HEK293 (cell line): Measurements from ENCODE around the gene USE1.

Experiments used
- IKZF3 ChIP-seq: fragments of 450-650 bp; IDR thresholded peaks from 2 replicates; pipeline ENCODE4 v1.5.0; 2018; ENCODE audit warnings: missing biosample characterization, mild to moderate bottlenecking, missing genetic modification characterization, moderate library complexity
- KLF10 ChIP-seq: fragments of 450-650 bp; IDR thresholded peaks from 2 replicates; pipeline ENCODE4 v1.5.1; 2018; ENCODE audit warnings: missing biosample characterization, mild to moderate bottlenecking, missing genetic modification characterization
- KLF7 ChIP-seq: fragments of 450-650 bp; formaldehyde crosslinking; IDR thresholded peaks from 2 replicates; pipeline ENCODE4 v1.5.1; 2016; ENCODE audit warnings: missing biosample characterization, missing genetic modification characterization, borderline replicate concordance
- KLF9 ChIP-seq: fragments of 450-650 bp; formaldehyde crosslinking; IDR thresholded peaks from 2 replicates; pipeline ENCODE4 v1.5.1; 2016; ENCODE audit warnings: missing biosample characterization, missing genetic modification characterization, low read depth
- YY2 ChIP-seq: fragments of 450-650 bp; formaldehyde crosslinking; IDR thresholded peaks from 2 replicates; pipeline ENCODE4 v1.5.1; 2016; ENCODE audit warnings: missing biosample characterization, missing genetic modification characterization
- ZEB2 ChIP-seq: fragments of 450-650 bp; formaldehyde crosslinking; IDR thresholded peaks from 2 replicates; pipeline ENCODE4 v1.5.1; 2016; ENCODE audit warnings: missing biosample characterization, missing genetic modification characterization
- ZFP3 ChIP-seq: fragments of 450-650 bp; formaldehyde crosslinking; IDR thresholded peaks from 2 replicates; pipeline ENCODE4 v1.5.1; 2016; ENCODE audit warnings: low read depth, missing biosample characterization, missing genetic modification characterization
- ZNF175 ChIP-seq: fragments of 450-650 bp; formaldehyde crosslinking; IDR thresholded peaks from 2 replicates; pipeline ENCODE4 v1.5.1; 2016; ENCODE audit warnings: missing biosample characterization, missing genetic modification characterization
- ZNF223 ChIP-seq: fragments of 450-650 bp; formaldehyde crosslinking; IDR thresholded peaks from 2 replicates; pipeline ENCODE4 v1.5.1; 2016; ENCODE audit warnings: missing biosample characterization, missing genetic modification characterization
- ZNF404 ChIP-seq: fragments of 450-650 bp; formaldehyde crosslinking; IDR thresholded peaks from 2 replicates; pipeline ENCODE4 v1.5.1; 2017; ENCODE audit warnings: missing biosample characterization, missing genetic modification characterization
- ZNF501 ChIP-seq: fragments of 450-650 bp; formaldehyde crosslinking; IDR thresholded peaks from 2 replicates; pipeline ENCODE4 v1.5.1; 2016; ENCODE audit warnings: missing biosample characterization, missing genetic modification characterization
- ZNF621 ChIP-seq: fragments of 450-650 bp; formaldehyde crosslinking; IDR thresholded peaks from 2 replicates; pipeline ENCODE4 v1.5.1; 2017; ENCODE audit warnings: missing biosample characterization, missing genetic modification characterization
- ZNF626 ChIP-seq: fragments of 450-650 bp; sonication (Bioruptor Pico); formaldehyde crosslinking; IDR thresholded peaks from 2 replicates; pipeline ENCODE4 v1.5.1; 2018; ENCODE audit warnings: missing biosample characterization, missing genetic modification characterization, inconsistent platforms
- ZNF629 ChIP-seq: fragments of 450-650 bp; formaldehyde crosslinking; IDR thresholded peaks from 2 replicates; pipeline ENCODE4 v1.5.1; 2017; ENCODE audit warnings: missing biosample characterization, missing genetic modification characterization
- ZNF830 ChIP-seq: fragments of 450-650 bp; IDR thresholded peaks from 2 replicates; pipeline ENCODE4 v1.5.0; 2018; ENCODE audit warnings: missing biosample characterization, missing genetic modification characterization, low read depth, mild to moderate bottlenecking, moderate library complexity
- ZSCAN30 ChIP-seq: fragments of 450-650 bp; IDR thresholded peaks from 2 replicates; pipeline ENCODE4 v1.5.1; 2018; ENCODE audit warnings: missing biosample characterization, mild to moderate bottlenecking, missing genetic modification characterization, moderate library complexity
- ZXDB ChIP-seq: fragments of 450-650 bp; formaldehyde crosslinking; IDR thresholded peaks from 2 replicates; pipeline ENCODE4 v1.5.1; 2016; ENCODE audit warnings: missing biosample characterization, missing genetic modification characterization
- TF ChIP-seq, protein P1 (sequence below): fragments of 450-650 bp; formaldehyde crosslinking; IDR thresholded peaks from 2 replicates; pipeline ENCODE4 v1.5.1; 2016; ENCODE audit warnings: missing biosample characterization, missing genetic modification characterization, borderline replicate concordance
- TF ChIP-seq, protein P2 (sequence below): fragments of 450-650 bp; formaldehyde crosslinking; IDR thresholded peaks from 2 replicates; pipeline ENCODE4 v1.5.1; 2016; ENCODE audit warnings: missing biosample characterization, missing genetic modification characterization
- TF ChIP-seq, protein P3 (sequence below): fragments of 450-650 bp; formaldehyde crosslinking; conservative IDR thresholded peaks from 2 replicates; pipeline ENCODE4 v1.5.1; 2016; ENCODE audit warnings: low read depth, missing biosample characterization, missing genetic modification characterization
- TF ChIP-seq, protein P4 (sequence below): fragments of 450-650 bp; formaldehyde crosslinking; IDR thresholded peaks from 2 replicates; pipeline ENCODE4 v1.5.1; 2016; ENCODE audit warnings: missing biosample characterization, missing genetic modification characterization
- TF ChIP-seq, protein P5 (sequence below): fragments of 450-650 bp; formaldehyde crosslinking; IDR thresholded peaks from 2 replicates; pipeline ENCODE4 v1.5.1; 2016; ENCODE audit warnings: missing biosample characterization, missing genetic modification characterization

USE1 gene

DNA sequence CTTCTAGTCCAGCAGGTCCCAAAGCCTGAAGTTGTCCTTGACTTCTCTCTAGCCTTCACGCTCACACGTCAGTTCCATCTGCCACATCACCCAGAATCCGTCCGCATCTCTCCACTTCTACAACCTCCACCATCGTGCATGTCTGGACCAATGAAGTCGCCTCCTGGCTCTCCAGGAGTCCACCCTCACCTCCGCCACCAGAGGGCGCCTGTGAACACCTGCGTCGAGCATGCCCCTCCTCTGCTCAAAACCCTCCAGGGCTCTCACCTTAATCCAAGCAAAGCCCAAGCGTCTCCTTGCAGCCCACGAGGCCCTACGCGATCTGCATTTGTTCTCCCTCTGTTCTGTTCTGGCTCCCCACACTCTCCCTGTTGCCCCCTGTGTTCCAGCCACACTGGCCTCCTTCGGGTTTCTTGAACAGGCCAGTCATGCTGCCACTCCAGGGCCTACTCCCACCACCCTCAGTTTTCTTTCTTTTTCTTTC is 45.7 kb downstream of the USE1 start (continued):
- TF ChIP-seq, protein P1, sequence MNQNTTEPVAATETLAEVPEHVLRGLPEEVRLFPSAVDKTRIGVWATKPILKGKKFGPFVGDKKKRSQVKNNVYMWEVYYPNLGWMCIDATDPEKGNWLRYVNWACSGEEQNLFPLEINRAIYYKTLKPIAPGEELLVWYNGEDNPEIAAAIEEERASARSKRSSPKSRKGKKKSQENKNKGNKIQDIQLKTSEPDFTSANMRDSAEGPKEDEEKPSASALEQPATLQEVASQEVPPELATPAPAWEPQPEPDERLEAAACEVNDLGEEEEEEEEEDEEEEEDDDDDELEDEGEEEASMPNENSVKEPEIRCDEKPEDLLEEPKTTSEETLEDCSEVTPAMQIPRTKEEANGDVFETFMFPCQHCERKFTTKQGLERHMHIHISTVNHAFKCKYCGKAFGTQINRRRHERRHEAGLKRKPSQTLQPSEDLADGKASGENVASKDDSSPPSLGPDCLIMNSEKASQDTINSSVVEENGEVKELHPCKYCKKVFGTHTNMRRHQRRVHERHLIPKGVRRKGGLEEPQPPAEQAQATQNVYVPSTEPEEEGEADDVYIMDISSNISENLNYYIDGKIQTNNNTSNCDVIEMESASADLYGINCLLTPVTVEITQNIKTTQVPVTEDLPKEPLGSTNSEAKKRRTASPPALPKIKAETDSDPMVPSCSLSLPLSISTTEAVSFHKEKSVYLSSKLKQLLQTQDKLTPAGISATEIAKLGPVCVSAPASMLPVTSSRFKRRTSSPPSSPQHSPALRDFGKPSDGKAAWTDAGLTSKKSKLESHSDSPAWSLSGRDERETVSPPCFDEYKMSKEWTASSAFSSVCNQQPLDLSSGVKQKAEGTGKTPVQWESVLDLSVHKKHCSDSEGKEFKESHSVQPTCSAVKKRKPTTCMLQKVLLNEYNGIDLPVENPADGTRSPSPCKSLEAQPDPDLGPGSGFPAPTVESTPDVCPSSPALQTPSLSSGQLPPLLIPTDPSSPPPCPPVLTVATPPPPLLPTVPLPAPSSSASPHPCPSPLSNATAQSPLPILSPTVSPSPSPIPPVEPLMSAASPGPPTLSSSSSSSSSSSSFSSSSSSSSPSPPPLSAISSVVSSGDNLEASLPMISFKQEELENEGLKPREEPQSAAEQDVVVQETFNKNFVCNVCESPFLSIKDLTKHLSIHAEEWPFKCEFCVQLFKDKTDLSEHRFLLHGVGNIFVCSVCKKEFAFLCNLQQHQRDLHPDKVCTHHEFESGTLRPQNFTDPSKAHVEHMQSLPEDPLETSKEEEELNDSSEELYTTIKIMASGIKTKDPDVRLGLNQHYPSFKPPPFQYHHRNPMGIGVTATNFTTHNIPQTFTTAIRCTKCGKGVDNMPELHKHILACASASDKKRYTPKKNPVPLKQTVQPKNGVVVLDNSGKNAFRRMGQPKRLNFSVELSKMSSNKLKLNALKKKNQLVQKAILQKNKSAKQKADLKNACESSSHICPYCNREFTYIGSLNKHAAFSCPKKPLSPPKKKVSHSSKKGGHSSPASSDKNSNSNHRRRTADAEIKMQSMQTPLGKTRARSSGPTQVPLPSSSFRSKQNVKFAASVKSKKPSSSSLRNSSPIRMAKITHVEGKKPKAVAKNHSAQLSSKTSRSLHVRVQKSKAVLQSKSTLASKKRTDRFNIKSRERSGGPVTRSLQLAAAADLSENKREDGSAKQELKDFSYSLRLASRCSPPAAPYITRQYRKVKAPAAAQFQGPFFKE (tag by site-specific recombination) = no peak
- no peak for TF ChIP-seq ZNF621 (tag by site-specific recombination)
- TF ChIP-seq ZEB2 (tag by site-specific recombination) = peak; percentile 69
- TF ChIP-seq ZNF629 = peak; percentile 49; the same call in 1 of the 2 replicates
- no peak for TF ChIP-seq KLF10
- TF ChIP-seq ZNF404 (tag by site-specific recombination) = no peak
- TF ChIP-seq ZNF175 (tag by site-specific recombination) = no peak
- peak; percentile 26; the same call in 1 of the 2 replicates for TF ChIP-seq ZXDB (tag by site-specific recombination)
- TF ChIP-seq ZNF830 (tag by site-specific recombination) = no peak
- no peak for TF ChIP-seq KLF7 (tag by site-specific recombination)
- no peak for TF ChIP-seq ZSCAN30
- TF ChIP-seq, protein P2, sequence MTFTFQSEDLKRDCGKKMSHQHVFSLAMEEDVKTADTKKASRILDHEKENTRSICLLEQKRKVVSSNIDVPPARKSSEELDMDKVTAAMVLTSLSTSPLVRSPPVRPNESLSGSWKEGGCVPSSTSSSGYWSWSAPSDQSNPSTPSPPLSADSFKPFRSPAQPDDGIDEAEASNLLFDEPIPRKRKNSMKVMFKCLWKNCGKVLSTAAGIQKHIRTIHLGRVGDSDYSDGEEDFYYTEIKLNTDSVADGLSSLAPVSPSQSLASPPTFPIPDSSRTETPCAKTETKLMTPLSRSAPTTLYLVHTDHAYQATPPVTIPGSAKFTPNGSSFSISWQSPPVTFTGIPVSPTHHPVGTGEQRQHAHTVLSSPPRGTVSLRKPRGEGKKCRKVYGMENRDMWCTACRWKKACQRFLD (tag by site-specific recombination) = no peak
- TF ChIP-seq, protein P3, sequence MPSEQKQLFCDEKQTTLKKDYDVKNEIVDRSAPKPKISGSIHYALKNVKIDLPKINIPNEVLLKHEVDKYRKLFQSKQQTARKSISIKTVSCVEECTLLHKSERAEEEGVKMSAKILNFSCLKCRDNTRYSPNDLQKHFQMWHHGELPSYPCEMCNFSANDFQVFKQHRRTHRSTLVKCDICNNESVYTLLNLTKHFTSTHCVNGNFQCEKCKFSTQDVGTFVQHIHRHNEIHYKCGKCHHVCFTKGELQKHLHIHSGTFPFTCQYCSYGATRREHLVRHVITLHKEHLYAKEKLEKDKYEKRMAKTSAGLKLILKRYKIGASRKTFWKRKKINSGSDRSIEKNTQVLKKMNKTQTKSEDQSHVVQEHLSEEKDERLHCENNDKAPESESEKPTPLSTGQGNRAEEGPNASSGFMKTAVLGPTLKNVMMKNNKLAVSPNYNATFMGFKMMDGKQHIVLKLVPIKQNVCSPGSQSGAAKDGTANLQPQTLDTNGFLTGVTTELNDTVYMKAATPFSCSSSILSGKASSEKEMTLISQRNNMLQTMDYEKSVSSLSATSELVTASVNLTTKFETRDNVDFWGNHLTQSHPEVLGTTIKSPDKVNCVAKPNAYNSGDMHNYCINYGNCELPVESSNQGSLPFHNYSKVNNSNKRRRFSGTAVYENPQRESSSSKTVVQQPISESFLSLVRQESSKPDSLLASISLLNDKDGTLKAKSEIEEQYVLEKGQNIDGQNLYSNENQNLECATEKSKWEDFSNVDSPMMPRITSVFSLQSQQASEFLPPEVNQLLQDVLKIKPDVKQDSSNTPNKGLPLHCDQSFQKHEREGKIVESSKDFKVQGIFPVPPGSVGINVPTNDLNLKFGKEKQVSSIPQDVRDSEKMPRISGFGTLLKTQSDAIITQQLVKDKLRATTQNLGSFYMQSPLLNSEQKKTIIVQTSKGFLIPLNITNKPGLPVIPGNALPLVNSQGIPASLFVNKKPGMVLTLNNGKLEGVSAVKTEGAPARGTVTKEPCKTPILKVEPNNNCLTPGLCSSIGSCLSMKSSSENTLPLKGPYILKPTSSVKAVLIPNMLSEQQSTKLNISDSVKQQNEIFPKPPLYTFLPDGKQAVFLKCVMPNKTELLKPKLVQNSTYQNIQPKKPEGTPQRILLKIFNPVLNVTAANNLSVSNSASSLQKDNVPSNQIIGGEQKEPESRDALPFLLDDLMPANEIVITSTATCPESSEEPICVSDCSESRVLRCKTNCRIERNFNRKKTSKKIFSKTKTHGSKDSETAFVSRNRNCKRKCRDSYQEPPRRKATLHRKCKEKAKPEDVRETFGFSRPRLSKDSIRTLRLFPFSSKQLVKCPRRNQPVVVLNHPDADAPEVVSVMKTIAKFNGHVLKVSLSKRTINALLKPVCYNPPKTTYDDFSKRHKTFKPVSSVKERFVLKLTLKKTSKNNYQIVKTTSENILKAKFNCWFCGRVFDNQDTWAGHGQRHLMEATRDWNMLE (tag by site-specific recombination) = no peak
- TF ChIP-seq ZNF626 (tag by site-specific recombination) = no peak
- no peak for TF ChIP-seq YY2 (tag by site-specific recombination)
- TF ChIP-seq ZNF501 = no peak
- TF ChIP-seq ZNF223 (tag by site-specific recombination) = no peak
- no peak for TF ChIP-seq IKZF3
- TF ChIP-seq ZFP3 (tag by site-specific recombination) = no peak
- TF ChIP-seq, protein P4, sequence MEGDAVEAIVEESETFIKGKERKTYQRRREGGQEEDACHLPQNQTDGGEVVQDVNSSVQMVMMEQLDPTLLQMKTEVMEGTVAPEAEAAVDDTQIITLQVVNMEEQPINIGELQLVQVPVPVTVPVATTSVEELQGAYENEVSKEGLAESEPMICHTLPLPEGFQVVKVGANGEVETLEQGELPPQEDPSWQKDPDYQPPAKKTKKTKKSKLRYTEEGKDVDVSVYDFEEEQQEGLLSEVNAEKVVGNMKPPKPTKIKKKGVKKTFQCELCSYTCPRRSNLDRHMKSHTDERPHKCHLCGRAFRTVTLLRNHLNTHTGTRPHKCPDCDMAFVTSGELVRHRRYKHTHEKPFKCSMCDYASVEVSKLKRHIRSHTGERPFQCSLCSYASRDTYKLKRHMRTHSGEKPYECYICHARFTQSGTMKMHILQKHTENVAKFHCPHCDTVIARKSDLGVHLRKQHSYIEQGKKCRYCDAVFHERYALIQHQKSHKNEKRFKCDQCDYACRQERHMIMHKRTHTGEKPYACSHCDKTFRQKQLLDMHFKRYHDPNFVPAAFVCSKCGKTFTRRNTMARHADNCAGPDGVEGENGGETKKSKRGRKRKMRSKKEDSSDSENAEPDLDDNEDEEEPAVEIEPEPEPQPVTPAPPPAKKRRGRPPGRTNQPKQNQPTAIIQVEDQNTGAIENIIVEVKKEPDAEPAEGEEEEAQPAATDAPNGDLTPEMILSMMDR (tag by site-specific recombination) = peak; percentile 96
- TF ChIP-seq, protein P5, sequence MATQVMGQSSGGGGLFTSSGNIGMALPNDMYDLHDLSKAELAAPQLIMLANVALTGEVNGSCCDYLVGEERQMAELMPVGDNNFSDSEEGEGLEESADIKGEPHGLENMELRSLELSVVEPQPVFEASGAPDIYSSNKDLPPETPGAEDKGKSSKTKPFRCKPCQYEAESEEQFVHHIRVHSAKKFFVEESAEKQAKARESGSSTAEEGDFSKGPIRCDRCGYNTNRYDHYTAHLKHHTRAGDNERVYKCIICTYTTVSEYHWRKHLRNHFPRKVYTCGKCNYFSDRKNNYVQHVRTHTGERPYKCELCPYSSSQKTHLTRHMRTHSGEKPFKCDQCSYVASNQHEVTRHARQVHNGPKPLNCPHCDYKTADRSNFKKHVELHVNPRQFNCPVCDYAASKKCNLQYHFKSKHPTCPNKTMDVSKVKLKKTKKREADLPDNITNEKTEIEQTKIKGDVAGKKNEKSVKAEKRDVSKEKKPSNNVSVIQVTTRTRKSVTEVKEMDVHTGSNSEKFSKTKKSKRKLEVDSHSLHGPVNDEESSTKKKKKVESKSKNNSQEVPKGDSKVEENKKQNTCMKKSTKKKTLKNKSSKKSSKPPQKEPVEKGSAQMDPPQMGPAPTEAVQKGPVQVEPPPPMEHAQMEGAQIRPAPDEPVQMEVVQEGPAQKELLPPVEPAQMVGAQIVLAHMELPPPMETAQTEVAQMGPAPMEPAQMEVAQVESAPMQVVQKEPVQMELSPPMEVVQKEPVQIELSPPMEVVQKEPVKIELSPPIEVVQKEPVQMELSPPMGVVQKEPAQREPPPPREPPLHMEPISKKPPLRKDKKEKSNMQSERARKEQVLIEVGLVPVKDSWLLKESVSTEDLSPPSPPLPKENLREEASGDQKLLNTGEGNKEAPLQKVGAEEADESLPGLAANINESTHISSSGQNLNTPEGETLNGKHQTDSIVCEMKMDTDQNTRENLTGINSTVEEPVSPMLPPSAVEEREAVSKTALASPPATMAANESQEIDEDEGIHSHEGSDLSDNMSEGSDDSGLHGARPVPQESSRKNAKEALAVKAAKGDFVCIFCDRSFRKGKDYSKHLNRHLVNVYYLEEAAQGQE (tag by site-specific recombination) = no peak
- TF ChIP-seq KLF9 (tag by site-specific recombination) = peak; percentile 20; the same call in 1 of the 2 replicates
